ENCODE data around the gene SSC4D.
"Not testable (repeated sequence)": the region's sequence is repeated elsewhere in the genome, so short reads cannot be mapped to it uniquely, and the experiment has no call there.

The SSC4D gene

DNA sequence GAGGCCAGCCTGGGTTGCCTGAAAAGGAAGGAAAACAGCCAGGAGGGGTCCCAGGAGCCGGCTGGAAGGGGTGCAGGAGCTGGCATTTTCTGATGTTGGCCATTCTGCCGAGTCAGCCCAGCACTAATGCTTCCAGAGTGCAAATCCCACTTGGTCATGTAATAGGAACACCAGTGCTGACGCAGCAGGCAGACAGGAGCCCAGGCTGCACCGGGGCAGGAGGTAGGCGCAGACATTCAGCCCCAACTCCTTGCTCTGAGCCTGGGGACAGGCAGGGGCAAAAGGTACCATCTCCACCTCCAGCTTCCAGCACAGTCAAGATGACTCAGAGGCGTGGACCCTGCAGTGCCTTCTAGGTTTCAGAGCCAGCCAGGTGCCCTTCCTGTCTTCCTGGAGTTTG is 40.5 kb downstream of the SSC4D start:
- Histone ChIP-seq H3K27ac (ENCODE audit: low read length) (no peak overlapping the region), H3K9ac (ENCODE audit: low read length) (no peak overlapping the region), H3K79me2 (ENCODE audit: low read length) (no peaks in the 10 kb centered on the region), H3K4me3 (ENCODE audit: low read length) (no peak overlapping the region), H3K4me1 (ENCODE audit: low read length) (peaks cover 10% of the 10 kb centered on the region), H4K20me1 (ENCODE audit: insufficient read depth, low read length) (no peaks in the 10 kb centered on the region), H3K36me3 (replicated peaks; ENCODE audit: low read depth, low read length) (no peaks in the 10 kb centered on the region), H2AFZ (ENCODE audit: low read depth, low read length) (no peak overlapping the region), H3K9me3 (ENCODE audit: insufficient read depth, low read length) (no peaks in the 10 kb centered on the region), H3K27me3 (ENCODE audit: low read depth, low read length) (peaks cover 18% of the 10 kb centered on the region; the same call in 1 of the 2 replicates), H3K4me2 (ENCODE audit: low read length) (no peak overlapping the region)
- TF ChIP-seq, protein P1, sequence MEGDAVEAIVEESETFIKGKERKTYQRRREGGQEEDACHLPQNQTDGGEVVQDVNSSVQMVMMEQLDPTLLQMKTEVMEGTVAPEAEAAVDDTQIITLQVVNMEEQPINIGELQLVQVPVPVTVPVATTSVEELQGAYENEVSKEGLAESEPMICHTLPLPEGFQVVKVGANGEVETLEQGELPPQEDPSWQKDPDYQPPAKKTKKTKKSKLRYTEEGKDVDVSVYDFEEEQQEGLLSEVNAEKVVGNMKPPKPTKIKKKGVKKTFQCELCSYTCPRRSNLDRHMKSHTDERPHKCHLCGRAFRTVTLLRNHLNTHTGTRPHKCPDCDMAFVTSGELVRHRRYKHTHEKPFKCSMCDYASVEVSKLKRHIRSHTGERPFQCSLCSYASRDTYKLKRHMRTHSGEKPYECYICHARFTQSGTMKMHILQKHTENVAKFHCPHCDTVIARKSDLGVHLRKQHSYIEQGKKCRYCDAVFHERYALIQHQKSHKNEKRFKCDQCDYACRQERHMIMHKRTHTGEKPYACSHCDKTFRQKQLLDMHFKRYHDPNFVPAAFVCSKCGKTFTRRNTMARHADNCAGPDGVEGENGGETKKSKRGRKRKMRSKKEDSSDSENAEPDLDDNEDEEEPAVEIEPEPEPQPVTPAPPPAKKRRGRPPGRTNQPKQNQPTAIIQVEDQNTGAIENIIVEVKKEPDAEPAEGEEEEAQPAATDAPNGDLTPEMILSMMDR (IDR thresholded peaks at IDR 0.05; ENCODE audit: low read depth, low read length): no peak
- no peak for TF ChIP-seq EZH2phosphoT487 (IDR thresholded peaks at IDR 0.05; ENCODE audit: low read depth)

DNA sequence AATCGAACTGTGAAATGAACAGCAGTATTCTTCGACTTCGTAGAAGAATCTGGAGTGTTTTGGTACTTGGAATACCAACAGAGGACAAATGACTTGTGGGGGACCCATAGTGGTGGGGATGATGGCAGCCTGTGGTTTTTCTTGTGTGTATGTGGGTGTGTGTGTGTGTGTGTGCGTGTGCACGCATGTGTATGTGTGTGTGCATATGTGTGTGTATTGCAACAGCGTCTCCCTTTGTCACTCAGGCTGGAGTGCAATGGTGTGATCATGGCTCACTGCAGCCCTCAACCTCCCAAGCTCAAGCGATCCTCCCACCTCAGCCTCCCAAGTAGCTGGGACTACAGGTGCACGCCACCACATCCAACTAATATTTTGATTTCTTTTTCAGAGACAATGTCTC is 41.3 kb downstream of the SSC4D start:
- peaks cover 18% of the 10 kb centered on the region; the same call in 1 of the 2 replicates for H3K27me3 ChIP-seq (ENCODE audit: low read depth, low read length)
- no peaks in the 10 kb centered on the region for H4K20me1 ChIP-seq (ENCODE audit: insufficient read depth, low read length)
- H3K4me1 ChIP-seq (ENCODE audit: low read length): peaks cover 14% of the 10 kb centered on the region
- no peak overlapping the region for H2AFZ ChIP-seq (ENCODE audit: low read depth, low read length)
- no peaks in the 10 kb centered on the region for H3K9me3 ChIP-seq (ENCODE audit: insufficient read depth, low read length)
- H3K36me3 ChIP-seq (replicated peaks; ENCODE audit: low read depth, low read length): no peaks in the 10 kb centered on the region
- H3K79me2 ChIP-seq (ENCODE audit: low read length): no peaks in the 10 kb centered on the region
- TF ChIP-seq, protein P1 (IDR thresholded peaks at IDR 0.05; ENCODE audit: low read depth, low read length): no peak
- no peak for TF ChIP-seq EZH2phosphoT487 (IDR thresholded peaks at IDR 0.05; ENCODE audit: low read depth)
- H3K27ac ChIP-seq (ENCODE audit: low read length): no peak overlapping the region
- no peak overlapping the region for H3K9ac ChIP-seq (ENCODE audit: low read length)
- H3K4me3 ChIP-seq (ENCODE audit: low read length): no peak overlapping the region
- no peak overlapping the region for H3K4me2 ChIP-seq (ENCODE audit: low read length)

DNA sequence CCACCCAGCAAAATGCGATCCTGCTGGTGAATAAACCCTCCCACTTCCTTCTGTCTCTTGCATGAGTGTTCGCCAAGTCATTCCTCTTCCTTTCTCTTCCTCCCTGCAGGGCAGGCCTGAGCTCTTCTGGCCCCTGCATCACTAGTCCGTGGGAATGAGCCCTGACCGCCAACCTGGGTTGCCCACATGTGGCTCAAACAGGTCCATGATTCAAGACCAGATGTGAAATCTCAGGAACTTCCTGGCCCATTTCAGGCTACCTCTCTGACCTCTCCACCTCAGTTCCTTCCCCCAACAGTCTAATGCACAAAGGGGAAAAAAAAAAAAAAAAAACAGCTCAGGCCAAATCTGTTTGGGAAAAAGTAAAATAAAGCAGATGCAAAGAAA is 45.3 kb downstream of the SSC4D start:
- peak overlapping the region; percentile 52 for H3K4me3 ChIP-seq (ENCODE audit: low read length)
- H3K4me2 ChIP-seq (ENCODE audit: low read length): peak overlapping the region; percentile 81
- no peak overlapping the region for H3K27ac ChIP-seq (ENCODE audit: low read length)
- TF ChIP-seq, protein P1 (IDR thresholded peaks at IDR 0.05; ENCODE audit: low read depth, low read length): no peak
- TF ChIP-seq EZH2phosphoT487 (IDR thresholded peaks at IDR 0.05; ENCODE audit: low read depth): no peak
- peak overlapping the region; percentile 13; the same call in 1 of the 2 replicates for H3K9ac ChIP-seq (ENCODE audit: low read length)
- H4K20me1 ChIP-seq (ENCODE audit: insufficient read depth, low read length): no peaks in the 10 kb centered on the region
- peak overlapping the region; percentile 94 for H2AFZ ChIP-seq (ENCODE audit: low read depth, low read length)
- peaks cover 22% of the 10 kb centered on the region; the same call in 1 of the 2 replicates for H3K27me3 ChIP-seq (ENCODE audit: low read depth, low read length)
- no peaks in the 10 kb centered on the region for H3K79me2 ChIP-seq (ENCODE audit: low read length)
- H3K36me3 ChIP-seq (replicated peaks; ENCODE audit: low read depth, low read length): no peaks in the 10 kb centered on the region
- peaks cover 19% of the 10 kb centered on the region for H3K4me1 ChIP-seq (ENCODE audit: low read length)
- no peaks in the 10 kb centered on the region for H3K9me3 ChIP-seq (ENCODE audit: insufficient read depth, low read length)

DNA sequence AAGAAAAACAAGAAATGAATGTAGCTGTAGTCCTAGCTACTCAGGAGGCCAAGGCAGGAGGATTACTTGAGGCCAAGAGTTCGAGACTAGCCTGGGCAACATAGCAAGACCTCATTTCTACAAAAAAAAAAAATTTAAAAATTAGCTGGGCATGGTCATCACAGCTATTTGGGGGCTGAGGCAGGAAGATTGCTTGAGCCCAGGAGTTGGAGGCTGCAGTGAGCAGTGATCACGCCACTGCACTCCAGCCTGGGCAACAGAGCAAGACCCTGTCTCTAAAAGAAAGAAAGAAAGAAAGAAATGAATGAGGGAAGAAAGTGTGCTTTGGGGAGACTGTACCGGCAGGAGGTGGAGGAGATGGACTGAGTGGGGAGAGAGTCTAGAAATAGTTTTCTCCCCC is 45.7 kb downstream of the SSC4D start:
- peak overlapping the region; percentile 52 for H3K4me3 ChIP-seq (ENCODE audit: low read length)
- H3K79me2 ChIP-seq (ENCODE audit: low read length); H3K9me3 ChIP-seq (ENCODE audit: insufficient read depth, low read length); H4K20me1 ChIP-seq (ENCODE audit: insufficient read depth, low read length); H3K27ac ChIP-seq (ENCODE audit: low read length); H3K9ac ChIP-seq (ENCODE audit: low read length); H3K36me3 ChIP-seq (replicated peaks; ENCODE audit: low read depth, low read length): not testable (repeated sequence)
- H2AFZ ChIP-seq (ENCODE audit: low read depth, low read length): peak overlapping the region; percentile 94; the same call in 1 of the 2 replicates
- H3K27me3 ChIP-seq (ENCODE audit: low read depth, low read length): peaks cover 20% of the 10 kb centered on the region; the same call in 1 of the 2 replicates
- peak overlapping the region; percentile 81 for H3K4me2 ChIP-seq (ENCODE audit: low read length)
- H3K4me1 ChIP-seq (ENCODE audit: low read length): peaks cover 19% of the 10 kb centered on the region
